Tibial nerve (tissue), 4 donors: ENCODE measurements around the gene TBXAS1. TPM values are rescaled to one million over a fixed set of nuclear protein-coding genes. Genes with fewer than 3 reads are reported as not detected.
A peak's percentile ranks its signal among the peaks of the same experiment; 100 is the strongest.

Experiments used
- DNase-seq, 2 donors: peaks; one replicate each; pipeline ENCODE4 v3.0.0-alpha.2; 2019; ENCODE audit warnings: low spot score in 2 of 2
- H3K27ac ChIP-seq, 4 donors: fragments of 200-600 bp; sonication (generic) in 3 of 4; one replicate each; pipeline ENCODE4 v1.5.1; 2017 to 2019; ENCODE audit warnings: mild to moderate bottlenecking in 1 of 4
- H3K27me3 ChIP-seq, 2 donors: fragments of 200-600 bp; sonication (generic) in 1 of 2; one replicate each; pipeline versions ENCODE4 v1.5.1 to v1.6.0; 2017 to 2019
- H3K36me3 ChIP-seq, 3 donors: fragments of 200-600 bp; sonication (generic); one replicate each; pipeline ENCODE4 v1.5.1; 2018 to 2019
- H3K4me1 ChIP-seq, 4 donors: fragments of 200-600 bp; sonication (generic) in 3 of 4; one replicate each; pipeline ENCODE4 v1.5.1; 2017 to 2019
- H3K4me3 ChIP-seq, 4 donors: fragments of 200-600 bp; sonication (generic) in 3 of 4; one replicate each; pipeline ENCODE4 v1.5.1; 2017 to 2019; ENCODE audit warnings: mild to moderate bottlenecking in 1 of 4, moderate library complexity in 1 of 4
- H3K9me3 ChIP-seq, 4 donors: fragments of 200-600 bp; sonication (generic) in 3 of 4; one replicate each; pipeline ENCODE4 v1.5.1; 2017 to 2019
- EP300 ChIP-seq, 2 donors: sonication (generic); formaldehyde crosslinking; IDR thresholded peaks; one replicate each; pipeline ENCODE4 v1.6.1; 2017; ENCODE audit warnings: antibody characterized with exemption in 2 of 2, mild to moderate bottlenecking in 1 of 2
- POLR2A ChIP-seq, 2 donors: fragments of 450-650 bp; IDR thresholded peaks; one replicate each; pipeline ENCODE4 v1.6.1; 2017; ENCODE audit warnings: antibody characterized with exemption in 2 of 2, mild to moderate bottlenecking in 2 of 2, moderate library complexity in 2 of 2
- WGBS, 2 donors: methylation state at CpG; one replicate each; pipeline ENCODE4 v1.1.5; 2018; 5-methylcytosine and 5-hydroxymethylcytosine counted together
- total RNA-seq, 4 donors: library from RNA; depleted of rRNA; stranded (reverse); fragments of >200 nt; gene quantifications; one replicate each; pipeline ENCODE4 v1.1.0, GENCODE V29; 2016
- TF ChIP-seq, protein P1 (sequence below), 5 experiments: fragments of 200-600 bp in 3 of 5; fragments of 450-650 bp in 2 of 5; sonication (generic) in 3 of 5; IDR thresholded peaks; one replicate each; pipeline ENCODE4 v1.5.1; 2016 to 2019; ENCODE audit warnings: antibody characterized with exemption in 5 of 5, mild to moderate bottlenecking in 3 of 5, moderate library complexity in 2 of 5

The TBXAS1 gene
- total RNA-seq, 4 donors from 2014 or later, result 19.0 to 80.4 (median 30.5) TPM

DNA sequence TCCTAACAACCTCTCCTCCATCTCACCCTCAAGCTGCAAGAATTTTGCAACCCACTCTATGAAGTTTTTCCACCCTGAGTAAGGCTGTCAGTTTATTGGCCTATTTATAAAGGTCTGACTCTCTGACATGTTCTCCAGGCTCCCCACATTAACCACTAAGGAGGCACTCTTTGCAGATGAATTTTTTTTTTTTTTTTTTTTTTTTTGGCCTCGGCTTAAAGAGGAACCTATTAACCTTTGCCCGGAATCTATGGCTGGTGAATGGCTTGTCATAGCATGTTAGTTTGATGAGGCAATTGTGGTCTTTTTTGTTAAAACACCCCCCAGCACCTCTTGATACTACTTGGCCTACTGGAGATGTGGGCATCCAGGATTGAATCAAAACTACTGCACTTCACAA, 57.1 kb downstream of the TBXAS1 start:
- Histone ChIP-seq H3K4me1 (no peaks in the 10 kb centered on the region), H3K27ac (no peak overlapping the region), H3K9me3 (peaks cover 0 to 4% (median 0%) of the 10 kb centered on the region in 4 donors), H3K36me3 (no peaks in the 10 kb centered on the region), H3K27me3 (no peaks in the 10 kb centered on the region), H3K4me3 (no peak overlapping the region)
- DNase-seq, result no peak
- WGBS, 2 donors, result 25 to 34% methylated on average over 2 of the region's 2 CpGs
- TF ChIP-seq, protein P1, sequence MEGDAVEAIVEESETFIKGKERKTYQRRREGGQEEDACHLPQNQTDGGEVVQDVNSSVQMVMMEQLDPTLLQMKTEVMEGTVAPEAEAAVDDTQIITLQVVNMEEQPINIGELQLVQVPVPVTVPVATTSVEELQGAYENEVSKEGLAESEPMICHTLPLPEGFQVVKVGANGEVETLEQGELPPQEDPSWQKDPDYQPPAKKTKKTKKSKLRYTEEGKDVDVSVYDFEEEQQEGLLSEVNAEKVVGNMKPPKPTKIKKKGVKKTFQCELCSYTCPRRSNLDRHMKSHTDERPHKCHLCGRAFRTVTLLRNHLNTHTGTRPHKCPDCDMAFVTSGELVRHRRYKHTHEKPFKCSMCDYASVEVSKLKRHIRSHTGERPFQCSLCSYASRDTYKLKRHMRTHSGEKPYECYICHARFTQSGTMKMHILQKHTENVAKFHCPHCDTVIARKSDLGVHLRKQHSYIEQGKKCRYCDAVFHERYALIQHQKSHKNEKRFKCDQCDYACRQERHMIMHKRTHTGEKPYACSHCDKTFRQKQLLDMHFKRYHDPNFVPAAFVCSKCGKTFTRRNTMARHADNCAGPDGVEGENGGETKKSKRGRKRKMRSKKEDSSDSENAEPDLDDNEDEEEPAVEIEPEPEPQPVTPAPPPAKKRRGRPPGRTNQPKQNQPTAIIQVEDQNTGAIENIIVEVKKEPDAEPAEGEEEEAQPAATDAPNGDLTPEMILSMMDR (IDR thresholded peaks at IDR 0.05), result no peak
- TF ChIP-seq POLR2A (IDR thresholded peaks at IDR 0.05) (no peak), EP300 (IDR thresholded peaks at IDR 0.05) (no peak)

DNA sequence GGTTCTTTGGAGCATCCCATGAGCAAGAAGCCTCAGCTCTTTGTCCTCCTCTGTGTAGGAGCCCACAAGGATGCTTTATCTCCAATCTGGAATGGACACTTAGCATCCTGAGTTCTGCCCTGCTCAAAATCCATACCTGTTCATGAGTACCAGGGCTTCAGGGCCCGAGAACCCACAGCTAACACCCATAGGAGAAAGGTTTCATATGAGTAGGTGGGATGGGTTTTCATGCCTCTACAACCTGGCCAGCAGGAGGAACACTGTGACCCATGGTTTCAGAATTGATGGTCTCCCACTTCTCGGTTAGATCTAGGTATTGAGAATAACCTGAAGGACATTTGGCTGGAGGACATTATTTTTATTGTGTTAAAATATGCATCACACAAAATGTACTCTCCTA, 57.8 kb downstream of the TBXAS1 start:
- Histone ChIP-seq H3K9me3 (peaks cover 0 to 4% (median 0%) of the 10 kb centered on the region in 4 donors), H3K27ac (no peak overlapping the region), H3K4me1 (no peaks in the 10 kb centered on the region), H3K4me3 (no peak overlapping the region), H3K27me3 (no peaks in the 10 kb centered on the region), H3K36me3 (no peaks in the 10 kb centered on the region)
- DNase-seq, result no peak
- TF ChIP-seq, protein P1 (IDR thresholded peaks at IDR 0.05), result no peak
- TF ChIP-seq POLR2A (IDR thresholded peaks at IDR 0.05) (no peak), EP300 (IDR thresholded peaks at IDR 0.05) (no peak)
- 78 to 89% methylated on average over 2 of the region's 2 CpGs for WGBS, 2 donors

DNA sequence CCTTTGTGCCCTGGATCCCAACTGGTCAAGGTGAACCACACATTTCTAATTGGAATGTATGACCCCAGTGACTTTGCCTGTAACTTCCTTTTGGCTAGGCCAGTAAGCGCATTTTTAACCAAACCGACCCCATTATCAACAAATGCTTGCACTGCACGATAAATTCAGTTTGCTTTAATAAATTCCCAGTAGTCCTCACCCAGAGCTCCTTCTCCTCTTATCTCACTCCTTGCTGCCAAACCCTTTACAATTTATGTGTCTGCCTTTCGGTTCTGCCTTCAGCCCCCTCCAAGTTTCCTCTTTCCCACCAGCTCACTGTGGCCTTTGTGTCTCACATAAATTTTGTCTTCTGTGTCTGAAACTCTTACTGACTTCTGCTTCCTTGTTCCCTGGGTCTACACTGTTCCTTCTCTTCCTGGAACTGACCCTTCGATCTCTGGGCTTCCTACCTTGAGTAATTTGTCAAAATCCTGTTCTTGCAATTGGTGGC, 59.0 kb downstream of the TBXAS1 start:
- no peaks in the 10 kb centered on the region for H3K4me1 ChIP-seq
- no peak for DNase-seq
- H3K4me3 ChIP-seq, result no peak overlapping the region
- H3K36me3 ChIP-seq, result no peaks in the 10 kb centered on the region
- no peaks in the 10 kb centered on the region for H3K27me3 ChIP-seq
- peaks cover 0 to 4% (median 0%) of the 10 kb centered on the region in 4 donors for H3K9me3 ChIP-seq
- 72% methylated on average over 5 of the region's 5 CpGs for WGBS, 2 donors
- H3K27ac ChIP-seq, result no peak overlapping the region
- TF ChIP-seq EP300 (IDR thresholded peaks at IDR 0.05) (peak in 1 of 2 donors; percentile 26), POLR2A (IDR thresholded peaks at IDR 0.05) (no peak)

DNA sequence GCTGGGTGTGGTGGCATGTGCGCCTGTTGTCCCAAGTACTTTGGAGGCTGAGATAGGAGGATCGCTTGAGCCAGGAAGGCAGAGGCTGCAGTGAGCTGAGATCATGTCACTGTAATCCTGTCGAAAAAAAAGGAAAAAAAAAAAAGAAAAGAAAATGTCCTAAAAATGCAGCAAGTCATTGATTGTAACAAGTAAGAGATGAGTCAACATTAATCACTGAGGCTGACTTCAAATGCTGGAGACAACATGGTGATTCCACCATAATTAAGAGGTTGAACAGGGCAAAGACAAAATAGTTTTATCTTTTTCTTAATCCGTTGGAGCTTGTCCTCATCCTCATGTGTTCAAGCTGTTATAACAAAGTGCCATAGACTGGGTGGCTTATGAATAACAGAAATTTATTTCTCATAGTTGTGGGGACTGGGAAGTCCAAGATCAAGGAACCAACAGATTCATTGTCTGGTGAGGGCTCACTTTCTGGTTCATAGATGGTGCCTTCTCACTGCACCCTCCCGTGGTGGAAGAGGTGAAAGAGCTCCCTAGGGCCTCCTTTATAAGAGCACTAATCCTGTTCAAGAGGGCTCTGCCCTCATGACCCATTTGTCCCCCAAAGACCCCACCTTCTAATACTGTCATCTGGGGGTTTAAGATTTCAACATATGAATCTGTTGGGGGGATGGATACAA, 60.3 kb downstream of the TBXAS1 start:
- no peak overlapping the region for H3K4me3 ChIP-seq
- 86 to 87% methylated on average over 5 of the region's 5 CpGs for WGBS, 2 donors
- TF ChIP-seq POLR2A (IDR thresholded peaks at IDR 0.05) (no peak), EP300 (IDR thresholded peaks at IDR 0.05) (no peak)
- TF ChIP-seq, protein P1 (IDR thresholded peaks at IDR 0.05), result no peak

DNA sequence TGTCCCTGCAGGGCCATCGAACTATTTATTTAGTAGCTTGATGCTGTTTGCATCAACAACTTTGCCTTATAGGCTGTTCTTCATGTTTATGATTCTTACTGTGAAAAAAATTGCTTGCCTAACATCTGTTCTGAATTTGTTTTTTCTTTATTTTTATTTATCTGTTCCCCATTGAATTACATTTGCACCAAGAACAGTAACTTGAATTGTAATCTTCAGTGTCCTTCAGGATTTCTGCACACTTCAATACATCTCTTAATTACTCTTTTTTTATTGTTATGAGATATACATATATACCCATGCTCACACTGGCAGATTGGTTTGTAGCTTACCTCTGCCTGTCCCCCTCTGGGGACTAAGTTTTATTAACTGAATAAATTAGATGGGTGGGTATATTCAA, 64.4 kb downstream of the TBXAS1 start:
- 43 to 51% methylated on average over 1 of the region's 1 CpG for WGBS, 2 donors
- Histone ChIP-seq H3K36me3 (no peaks in the 10 kb centered on the region), H3K4me1 (no peaks in the 10 kb centered on the region), H3K27ac (no peak overlapping the region), H3K4me3 (no peak overlapping the region), H3K27me3 (no peaks in the 10 kb centered on the region), H3K9me3 (peaks cover 0 to 4% (median 0%) of the 10 kb centered on the region in 4 donors)
- TF ChIP-seq, protein P1 (IDR thresholded peaks at IDR 0.05), result no peak
- TF ChIP-seq EP300 (IDR thresholded peaks at IDR 0.05) (no peak), POLR2A (IDR thresholded peaks at IDR 0.05) (no peak)
- DNase-seq, result no peak

More for the DNA sequence above, 60.3 kb downstream of the TBXAS1 start:
- H3K9me3 ChIP-seq, result peaks cover 0 to 4% (median 0%) of the 10 kb centered on the region in 4 donors
- H3K27me3 ChIP-seq, result no peaks in the 10 kb centered on the region
- no peaks in the 10 kb centered on the region for H3K36me3 ChIP-seq
- no peak for DNase-seq
- H3K27ac ChIP-seq, result no peak overlapping the region
- no peaks in the 10 kb centered on the region for H3K4me1 ChIP-seq
